ENCODE results near the gene RPS14. TPM values are rescaled to one million over a fixed set of nuclear protein-coding genes. Genes with fewer than 3 reads are reported as not detected.
A peak's percentile ranks its signal among the peaks of the same experiment; 100 is the strongest.

RPS14 gene
- total and polyA plus RNA-seq, 2 of the 4 experiments (the other 2 are of a cell fraction) = 6,296 to 7,310 TPM

DNA sequence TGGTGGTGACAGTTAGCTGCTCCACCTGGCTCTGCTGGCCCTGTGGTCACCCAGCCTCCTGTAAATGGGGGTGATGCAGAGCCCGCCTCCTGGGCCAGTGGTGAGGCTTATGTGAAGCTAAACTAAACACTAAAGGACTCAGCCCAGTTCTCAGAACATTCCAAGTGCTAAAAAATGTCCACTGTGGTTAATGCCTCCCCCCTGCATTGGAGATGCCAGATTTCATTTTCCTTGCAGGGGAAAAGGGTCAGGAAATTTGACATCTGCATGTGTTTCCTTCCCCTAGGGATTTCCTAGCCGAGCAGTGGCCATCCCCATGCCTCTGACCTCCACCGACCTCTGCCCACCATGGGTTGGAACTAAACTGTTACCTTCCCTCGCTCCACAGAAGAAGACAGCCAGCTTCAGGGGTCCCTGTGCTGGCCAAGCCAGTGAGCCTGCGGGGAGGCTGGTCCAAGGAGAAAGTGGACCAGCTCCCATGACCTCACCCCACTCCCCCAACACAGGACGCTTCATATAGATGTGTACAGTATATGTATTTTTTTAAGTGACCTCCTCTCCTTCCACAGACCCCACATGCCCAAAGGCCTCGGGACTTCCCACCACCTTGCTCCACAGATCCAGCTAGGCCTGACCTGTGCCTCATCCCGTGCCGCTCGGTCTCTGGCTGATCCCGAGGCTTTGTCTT is 49.9 kb downstream of the RPS14 start:
- Histone ChIP-seq H2BK20ac (ENCODE audit: low read depth, low read length) (0 out of 2 replicates have a peak overlapping the region, but pooled peaks have one; percentile 33), H3K9ac (ENCODE audit: low read depth, low read length) (no peak overlapping the region), H3K27me3 (ENCODE audit: control insufficient read depth, insufficient read depth, low read length) (no peaks in the 10 kb centered on the region), H2BK5ac (ENCODE audit: low read depth, low read length, poor library complexity, severe bottlenecking) (peak overlapping the region; percentile 59), H3K56ac (ENCODE audit: extremely low read depth, insufficient read depth, low read length) (no peak overlapping the region), H3K18ac (ENCODE audit: low read depth, low read length) (no peak overlapping the region), H3K23ac (ENCODE audit: low read depth, low read length) (no peak overlapping the region), H4K8ac (ENCODE audit: low read depth in 2 of 2, low read length in 2 of 2) (peak overlapping the region in 1 of 2 experiments; percentile 42; a peak in 2 of 4 replicates), H4K20me1 (ENCODE audit: insufficient read depth, low read length) (peaks cover 7% of the 10 kb centered on the region; the same call in 1 of the 2 replicates), H3K4me3 (ENCODE audit: insufficient read depth, low read depth, low read length) (no peak overlapping the region), H3K9me3 (ENCODE audit: control insufficient read depth, insufficient read depth, low read length) (no peaks in the 10 kb centered on the region), H3K36me3 (ENCODE audit: control insufficient read depth, insufficient read depth, low read length) (peaks cover 31% of the 10 kb centered on the region), H3K9me1 (ENCODE audit: insufficient read depth, low read length) (peaks cover 36% of the 10 kb centered on the region), H3K4ac (ENCODE audit: low read depth, low read length) (peak overlapping the region; percentile 68), H2BK120ac (ENCODE audit: low read depth, low read length) (peak overlapping the region; percentile 37; the same call in 1 of the 2 replicates), H2BK15ac (ENCODE audit: low read depth, low read length) (peak overlapping the region; percentile 58; the same call in 1 of the 3 replicates), H4K91ac (ENCODE audit: insufficient read depth, low read depth, low read length) (peak overlapping the region; percentile 46), H3K14ac (replicated peaks; ENCODE audit: low read depth, low read length) (peak overlapping the region; percentile 25; the same call in 1 of the 2 replicates), H2AK5ac (ENCODE audit: low read depth, low read length) (peak overlapping the region; percentile 46; the same call in 1 of the 2 replicates), H3K27ac (ENCODE audit: insufficient read depth, low read length) (peak overlapping the region; percentile 47; the same call in 1 of the 2 replicates), H3K79me1 (ENCODE audit: low read depth in 1 of 2, low read length in 2 of 2) (peaks cover 0 to 15% of the 10 kb centered on the region in 2 experiments; a peak in 1 of 4 replicates), H3K4me1 (ENCODE audit: control insufficient read depth, insufficient read depth, low read length) (peaks cover 19% of the 10 kb centered on the region), H3K4me2 (ENCODE audit: low read depth, low read length) (no peak overlapping the region), H2AK9ac (replicated peaks; ENCODE audit: low read depth, low read length, poor library complexity) (peak overlapping the region; percentile 73), H2AFZ (replicated peaks; ENCODE audit: low read length, poor library complexity) (no peak overlapping the region), H4K5ac (ENCODE audit: low read depth, low read length) (peak overlapping the region; percentile 19; the same call in 1 of the 2 replicates)
- no TSS peak for BruUV-seq (replicated peaks)
- CTCF ChIA-PET = interaction anchor here (1.3 kb wide), 1 partner anchor 14 kb away, joined by 3 read pairs; no protein-coding TSS in a partner anchor
- intact Hi-C loops (cut with micrococcal nuclease) = loop anchor here (5.0 kb wide), 1 partner anchor 33 kb away; no protein-coding TSS in a partner anchor
- WGBS, 2 experiments (ENCODE audit: extremely low coverage in 2 of 2, insufficient read length in 1 of 2) = no CpG with 5 or more reads among the region's 11 CpGs
- DNase-seq = peak; percentile 58
- no peak for TF ChIP-seq FOS (IDR thresholded peaks at IDR 0.05; ENCODE audit: low read depth, low read length)
- TF ChIP-seq BHLHE40 (IDR thresholded peaks at IDR 0.05; ENCODE audit: low read depth, low read length) = no peak
- no peak for TF ChIP-seq MXI1 (IDR thresholded peaks at IDR 0.05; ENCODE audit: borderline replicate concordance, low read depth, low read length)
- no peak for TF ChIP-seq SMC3 (IDR thresholded peaks at IDR 0.05; ENCODE audit: low read depth, low read length)
- no peak for TF ChIP-seq MAFK (IDR thresholded peaks at IDR 0.05; ENCODE audit: low read depth, low read length)
- no peak for TF ChIP-seq CEBPB (IDR thresholded peaks at IDR 0.05; ENCODE audit: low read depth, low read length)
- TF ChIP-seq, protein P1, sequence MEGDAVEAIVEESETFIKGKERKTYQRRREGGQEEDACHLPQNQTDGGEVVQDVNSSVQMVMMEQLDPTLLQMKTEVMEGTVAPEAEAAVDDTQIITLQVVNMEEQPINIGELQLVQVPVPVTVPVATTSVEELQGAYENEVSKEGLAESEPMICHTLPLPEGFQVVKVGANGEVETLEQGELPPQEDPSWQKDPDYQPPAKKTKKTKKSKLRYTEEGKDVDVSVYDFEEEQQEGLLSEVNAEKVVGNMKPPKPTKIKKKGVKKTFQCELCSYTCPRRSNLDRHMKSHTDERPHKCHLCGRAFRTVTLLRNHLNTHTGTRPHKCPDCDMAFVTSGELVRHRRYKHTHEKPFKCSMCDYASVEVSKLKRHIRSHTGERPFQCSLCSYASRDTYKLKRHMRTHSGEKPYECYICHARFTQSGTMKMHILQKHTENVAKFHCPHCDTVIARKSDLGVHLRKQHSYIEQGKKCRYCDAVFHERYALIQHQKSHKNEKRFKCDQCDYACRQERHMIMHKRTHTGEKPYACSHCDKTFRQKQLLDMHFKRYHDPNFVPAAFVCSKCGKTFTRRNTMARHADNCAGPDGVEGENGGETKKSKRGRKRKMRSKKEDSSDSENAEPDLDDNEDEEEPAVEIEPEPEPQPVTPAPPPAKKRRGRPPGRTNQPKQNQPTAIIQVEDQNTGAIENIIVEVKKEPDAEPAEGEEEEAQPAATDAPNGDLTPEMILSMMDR (conservative IDR thresholded peaks at IDR 0.05; ENCODE audit: low read depth, low read length) = no peak
- TF ChIP-seq POLR2A (IDR thresholded peaks at IDR 0.05; ENCODE audit: low read depth, low read length) = no peak
- no peak for TF ChIP-seq RFX5 (IDR thresholded peaks at IDR 0.05; ENCODE audit: low read depth, low read length)
- no peak for TF ChIP-seq MAZ (IDR thresholded peaks at IDR 0.05; ENCODE audit: borderline replicate concordance, low read depth, low read length)
- TF ChIP-seq, protein P2, sequence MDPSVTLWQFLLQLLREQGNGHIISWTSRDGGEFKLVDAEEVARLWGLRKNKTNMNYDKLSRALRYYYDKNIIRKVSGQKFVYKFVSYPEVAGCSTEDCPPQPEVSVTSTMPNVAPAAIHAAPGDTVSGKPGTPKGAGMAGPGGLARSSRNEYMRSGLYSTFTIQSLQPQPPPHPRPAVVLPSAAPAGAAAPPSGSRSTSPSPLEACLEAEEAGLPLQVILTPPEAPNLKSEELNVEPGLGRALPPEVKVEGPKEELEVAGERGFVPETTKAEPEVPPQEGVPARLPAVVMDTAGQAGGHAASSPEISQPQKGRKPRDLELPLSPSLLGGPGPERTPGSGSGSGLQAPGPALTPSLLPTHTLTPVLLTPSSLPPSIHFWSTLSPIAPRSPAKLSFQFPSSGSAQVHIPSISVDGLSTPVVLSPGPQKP (IDR thresholded peaks at IDR 0.05; ENCODE audit: borderline replicate concordance, low read depth, low read length) = no peak
- no peak for TF ChIP-seq CHD1 (IDR thresholded peaks at IDR 0.05; ENCODE audit: low read depth, low read length)
- no peak for TF ChIP-seq NFE2L2 (IDR thresholded peaks at IDR 0.05; ENCODE audit: low read depth, low read length)
- peak; percentile 86 for ATAC-seq (ENCODE audit: low read depth)
- POLR2A ChIA-PET (ENCODE audit: unreplicated experiment) = no interaction called here
- dilution Hi-C loops (cut with HindIII; ENCODE audit: low sequenced_read_pairs, unreplicated experiment) = no loop called here
- in situ Hi-C loops (cut with MboI; ENCODE audit: low sequenced_read_pairs) = no loop called here
